SK-N-MC (cell line): ENCODE results near the gene UBAP1L.
"Not testable (repeated sequence)": the region's sequence is repeated elsewhere in the genome, so short reads cannot be mapped to it uniquely, and the experiment has no call there.

ENCODE experiments used
- DNase-seq: peaks from one replicate; pipeline ENCODE4 v3.0.0-alpha.2; 2011; ENCODE audit warnings: low read depth, low spot score
- H3K27ac ChIP-seq: fragments of 200-600 bp; sonication (generic); 2 replicates; pipeline ENCODE4 v1.5.1; 2016; ENCODE audit warnings: mixed run types
- H3K36me3 ChIP-seq: fragments of 200-600 bp; sonication (generic); 2 replicates; pipeline ENCODE4 v1.6.1; 2017; ENCODE audit warnings: antibody characterized with exemption, low read length, mixed read lengths; ENCODE audit not compliant: insufficient read depth
- H3K4me3 ChIP-seq: fragments of 200-600 bp; sonication (generic); 2 replicates; pipeline ENCODE4 v1.5.1; 2016
- H3K9ac ChIP-seq: fragments of 200-600 bp; sonication (generic); 2 replicates; pipeline ENCODE4 v1.8.0; 2017; ENCODE audit warnings: mixed run types, mixed read lengths; ENCODE audit not compliant: insufficient read length
- H3K9me3 ChIP-seq: fragments of 200-600 bp; sonication (generic); 2 replicates; pipeline ENCODE4 v1.6.1; 2017; ENCODE audit warnings: low read depth, mild to moderate bottlenecking, antibody characterized with exemption, low read length, moderate library complexity, mixed read lengths
- EZH2 ChIP-seq: fragments of 200-600 bp; sonication (generic); IDR thresholded peaks from one replicate; pipeline ENCODE4 v1.6.1; 2017; ENCODE audit warnings: antibody characterized with exemption
- FOXP2 ChIP-seq: optimal IDR thresholded peaks from 2 replicates; pipeline ENCODE3; 2011; ENCODE audit warnings: mild to moderate bottlenecking, moderate library complexity; ENCODE audit not compliant: insufficient read depth; ENCODE audit errors: extremely low read length, control extremely low read depth
- POLR2AphosphoS5 ChIP-seq: IDR thresholded peaks from 2 replicates; pipeline ENCODE4 v1.6.1; 2012; ENCODE audit warnings: mild to moderate bottlenecking, low read depth, low read length, borderline replicate concordance

Gene UBAP1L

GRCh38 chr15:65115086-65115485 lies at the start of gene UBAP1L:
UBAP1L (minus strand) TSS chr15:65115200; CDS start chr15:65106215, 8,985 bp downstream.
- no peak within 1 kb of the TSS for H3K4me3 ChIP-seq
- peaks cover 39% of the 10 kb centered on the region for H3K36me3 ChIP-seq
- TF ChIP-seq FOXP2 = no peak
- H3K9me3 ChIP-seq = no peaks in the 10 kb centered on the region
- H3K27ac ChIP-seq = no peak within 1 kb of the TSS
- DNase-seq = no peak
- no peak within 1 kb of the TSS for H3K9ac ChIP-seq

GRCh38 chr15:65164139-65164538 lies 49.1 kb upstream of the UBAP1L start:
- no peak for TF ChIP-seq EZH2
- no peak for TF ChIP-seq FOXP2
- no peak for TF ChIP-seq POLR2AphosphoS5
- no peaks in the 10 kb centered on the region for H3K9me3 ChIP-seq
- H3K27ac ChIP-seq = no peak overlapping the region
- DNase-seq = no peak
- no peak overlapping the region for H3K9ac ChIP-seq
- no peak overlapping the region for H3K4me3 ChIP-seq
- peaks cover 30% of the 10 kb centered on the region for H3K36me3 ChIP-seq

GRCh38 chr15:65163041-65163440 lies 48.0 kb upstream of the UBAP1L start:
- DNase-seq = no peak
- Histone ChIP-seq H3K9me3 (no peaks in the 10 kb centered on the region), H3K4me3 (no peak overlapping the region), H3K9ac (no peak overlapping the region), H3K36me3 (peaks cover 40% of the 10 kb centered on the region), H3K27ac (no peak overlapping the region)
- TF ChIP-seq FOXP2 = no peak
- TF ChIP-seq EZH2 = no peak
- TF ChIP-seq POLR2AphosphoS5 = no peak

- no peak overlapping the region for H3K4me3 ChIP-seq
- H3K9me3 ChIP-seq = no peaks in the 10 kb centered on the region
- TF ChIP-seq EZH2 = no peak
- TF ChIP-seq POLR2AphosphoS5 = no peak
- TF ChIP-seq FOXP2 = no peak
- no peak overlapping the region for H3K27ac ChIP-seq
- H3K36me3 ChIP-seq = peaks cover 69% of the 10 kb centered on the region
- H3K9ac ChIP-seq = no peak overlapping the region
- no peak for DNase-seq
Observed at GRCh38 chr15:65156692-65157091, 41.7 kb upstream of the UBAP1L start.

- Histone ChIP-seq H3K4me3 (no peak overlapping the region), H3K27ac (no peak overlapping the region), H3K9ac (no peak overlapping the region), H3K36me3 (peaks cover 81% of the 10 kb centered on the region), H3K9me3 (no peaks in the 10 kb centered on the region)
- DNase-seq = no peak
- TF ChIP-seq FOXP2 = no peak
- no peak for TF ChIP-seq EZH2
Observed at GRCh38 chr15:65154720-65155119, 39.7 kb upstream of the UBAP1L start.

- no peak for DNase-seq
- H3K36me3 ChIP-seq = peaks cover 40% of the 10 kb centered on the region
- TF ChIP-seq POLR2AphosphoS5 = no peak
- TF ChIP-seq FOXP2 = no peak
- TF ChIP-seq EZH2 = no peak
- no peak overlapping the region for H3K9ac ChIP-seq
- no peaks in the 10 kb centered on the region for H3K9me3 ChIP-seq
- H3K4me3 ChIP-seq = no peak overlapping the region
- H3K27ac ChIP-seq = no peak overlapping the region
Observed at GRCh38 chr15:65147902-65148301, 32.9 kb upstream of the UBAP1L start.

GRCh38 chr15:65146438-65146837 lies 31.4 kb upstream of the UBAP1L start:
- no peak for TF ChIP-seq FOXP2
- no peak for TF ChIP-seq EZH2
- TF ChIP-seq POLR2AphosphoS5 = no peak
- H3K36me3 ChIP-seq = peaks cover 32% of the 10 kb centered on the region
- no peak overlapping the region for H3K27ac ChIP-seq
- no peak for DNase-seq
- no peak overlapping the region for H3K9ac ChIP-seq
- no peak overlapping the region for H3K4me3 ChIP-seq
- H3K9me3 ChIP-seq = no peaks in the 10 kb centered on the region

- H3K27ac ChIP-seq, H3K36me3 ChIP-seq, H3K9me3 ChIP-seq, H3K9ac ChIP-seq, H3K4me3 ChIP-seq, DNase-seq: not testable (repeated sequence)
Observed at GRCh38 chr15:65138631-65139030, 23.6 kb upstream of the UBAP1L start.

GRCh38 chr15:65137893-65138292 lies 22.9 kb upstream of the UBAP1L start:
- not testable (repeated sequence) for H3K36me3 ChIP-seq

GRCh38 chr15:65137089-65137488 lies 22.1 kb upstream of the UBAP1L start:
- H3K36me3 ChIP-seq, H3K9me3 ChIP-seq, DNase-seq, H3K27ac ChIP-seq, H3K9ac ChIP-seq, H3K4me3 ChIP-seq: not testable (repeated sequence)

More at GRCh38 chr15:65137893-65138292, 22.9 kb upstream of the UBAP1L start:
- not testable (repeated sequence) for H3K9me3 ChIP-seq, H3K4me3 ChIP-seq, DNase-seq, H3K9ac ChIP-seq, H3K27ac ChIP-seq
